GM19240 (cell line): ENCODE data around the gene HOXB8.

Source experiments
- DNase-seq: peaks from one replicate; pipeline ENCODE4 v3.0.0; 2011; ENCODE audit warnings: low spot score; ENCODE audit not compliant: insufficient read length

Gene HOXB8

DNA sequence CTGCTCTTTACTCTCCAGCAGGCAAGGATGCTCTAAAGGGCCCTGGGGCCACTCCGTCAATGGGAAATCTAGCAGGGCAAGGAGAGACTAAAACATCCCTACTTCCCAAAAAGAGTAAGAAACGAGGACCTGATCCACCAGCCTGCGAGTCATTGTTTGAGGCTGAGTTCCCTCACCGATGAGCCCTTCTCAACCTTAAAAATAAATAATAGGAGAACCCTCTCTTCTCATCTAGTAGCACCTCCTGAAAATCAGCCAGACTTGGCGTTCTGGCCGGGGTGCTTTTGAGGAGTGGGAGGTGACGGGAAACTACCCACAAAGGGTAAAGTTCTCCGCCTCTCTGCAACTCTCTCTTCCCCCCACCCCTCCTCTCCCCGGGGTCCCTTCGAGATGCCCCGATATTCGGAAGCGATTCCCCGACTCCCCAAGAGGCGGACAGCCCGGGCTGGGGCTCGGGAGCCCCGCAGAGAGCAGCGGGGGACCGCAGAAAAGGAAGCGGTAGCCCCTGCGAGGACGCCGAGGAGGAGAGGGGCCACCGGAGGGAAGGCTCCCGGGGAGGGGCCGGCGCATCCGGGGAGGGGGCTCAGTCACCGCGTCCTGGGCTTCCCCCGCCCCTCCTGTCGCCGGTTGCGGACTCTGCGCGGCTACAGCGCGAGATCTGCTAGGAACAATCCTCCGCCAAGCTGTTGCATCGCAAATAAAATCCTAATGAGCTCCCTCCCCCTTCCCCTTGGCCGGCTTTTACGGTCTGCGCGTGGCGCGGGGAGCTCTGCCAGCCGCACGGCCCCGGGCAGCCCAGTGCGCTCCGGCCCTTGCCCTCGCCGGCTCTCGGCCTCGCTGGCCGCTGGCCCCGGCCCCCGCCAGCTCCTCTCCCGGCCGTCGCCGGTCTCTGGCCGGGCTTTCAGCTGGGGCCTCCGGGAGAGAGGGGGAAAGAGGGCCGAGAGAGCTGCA, 9.7 kb upstream of the HOXB8 start:
- no peak for DNase-seq

GRCh38 chr17:48624118-48624517, 9.0 kb upstream of the HOXB8 start:
- DNase-seq = no peak

GRCh38 chr17:48623583-48623982, 8.5 kb upstream of the HOXB8 start:
- DNase-seq = no peak

- no peak for DNase-seq
Measured at GRCh38 chr17:48622857-48623256, 7.8 kb upstream of the HOXB8 start.

GRCh38 chr17:48621410-48622392, 6.6 kb upstream of the HOXB8 start:
- DNase-seq = no peak

- DNase-seq = no peak
Measured at GRCh38 chr17:48620461-48621139, 5.5 kb upstream of the HOXB8 start.

- DNase-seq = no peak
Measured at GRCh38 chr17:48619826-48620449, 4.8 kb upstream of the HOXB8 start.

GRCh38 chr17:48618256-48618896, 3.3 kb upstream of the HOXB8 start:
- DNase-seq = peak; percentile 91

DNA sequence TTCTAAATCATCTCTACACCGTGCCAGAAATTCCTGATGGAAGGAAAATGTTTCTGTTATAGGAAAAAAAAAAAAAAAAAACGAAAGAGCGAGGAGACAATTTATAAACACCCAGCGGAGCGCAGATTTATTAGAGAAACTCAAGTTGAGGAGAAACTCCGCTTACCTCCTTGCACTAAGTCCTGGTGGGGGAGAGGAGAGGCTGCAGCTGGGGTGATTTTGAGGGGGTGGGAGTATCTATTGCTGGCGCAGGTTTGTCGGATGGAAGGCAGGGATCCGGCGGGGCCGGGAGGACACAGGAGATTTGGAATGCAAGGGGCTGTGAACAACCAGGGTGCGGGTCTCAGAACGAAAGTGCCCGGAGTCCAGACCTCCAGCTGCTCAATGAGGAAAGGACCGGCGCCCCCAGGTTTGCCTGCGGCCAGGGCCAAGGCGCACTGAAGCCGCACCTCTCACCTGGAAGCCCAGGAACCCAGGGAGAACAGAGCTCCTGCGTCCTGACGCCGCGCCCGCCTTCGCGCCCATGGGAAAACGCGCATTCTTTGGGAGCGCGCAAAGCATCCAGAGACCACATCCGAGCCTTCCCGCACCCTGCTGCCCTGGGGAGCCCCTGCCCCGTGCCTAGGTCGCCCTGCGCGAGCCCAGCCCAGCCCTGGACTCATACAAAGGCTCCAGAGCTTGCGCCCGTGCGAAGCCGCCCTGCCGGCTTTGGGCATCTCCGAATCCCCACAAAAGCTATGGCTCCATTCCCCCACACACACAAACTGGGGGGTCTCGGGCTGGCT, 2.6 kb upstream of the HOXB8 start:
- no peak for DNase-seq

DNA sequence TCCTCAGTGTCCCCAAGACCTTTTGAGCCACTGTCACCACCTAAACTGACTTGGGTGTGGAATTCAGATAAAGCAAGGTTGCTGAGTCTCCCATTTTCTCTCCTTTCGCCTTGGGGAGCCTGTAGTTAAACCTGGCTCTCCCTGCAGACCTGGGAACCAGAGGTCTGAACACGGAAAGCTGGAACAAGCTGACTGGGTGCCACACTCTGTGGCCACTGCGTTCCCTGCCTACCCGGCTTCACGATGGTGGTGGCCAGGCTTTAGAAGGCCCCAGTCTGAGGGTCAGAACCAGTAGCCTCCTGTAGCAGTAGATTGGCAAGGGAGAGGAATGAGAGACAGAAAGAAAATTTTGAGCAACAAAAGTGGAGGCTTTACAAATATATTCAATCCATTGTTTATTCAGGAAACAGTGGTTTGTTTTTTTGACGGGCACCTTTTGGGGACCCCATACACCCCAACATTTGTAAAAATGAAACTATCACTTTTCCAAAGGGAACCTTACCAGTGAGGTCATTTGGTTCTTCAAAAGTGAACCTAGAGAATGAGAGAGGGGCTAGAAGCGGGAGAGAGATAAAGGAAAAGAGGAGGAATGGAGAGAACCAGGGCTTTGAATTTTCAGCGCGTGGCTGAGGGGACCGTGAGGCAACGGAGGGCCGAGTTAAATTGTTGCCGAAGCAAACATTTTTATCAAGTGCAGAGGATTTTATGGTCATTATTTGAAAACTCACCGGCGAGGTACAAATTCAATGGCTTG, 1.8 kb upstream of the HOXB8 start:
- no peak for DNase-seq

GRCh38 chr17:48615963-48616716, 1.0 kb upstream of the HOXB8 start:
- DNase-seq = no peak

DNA sequence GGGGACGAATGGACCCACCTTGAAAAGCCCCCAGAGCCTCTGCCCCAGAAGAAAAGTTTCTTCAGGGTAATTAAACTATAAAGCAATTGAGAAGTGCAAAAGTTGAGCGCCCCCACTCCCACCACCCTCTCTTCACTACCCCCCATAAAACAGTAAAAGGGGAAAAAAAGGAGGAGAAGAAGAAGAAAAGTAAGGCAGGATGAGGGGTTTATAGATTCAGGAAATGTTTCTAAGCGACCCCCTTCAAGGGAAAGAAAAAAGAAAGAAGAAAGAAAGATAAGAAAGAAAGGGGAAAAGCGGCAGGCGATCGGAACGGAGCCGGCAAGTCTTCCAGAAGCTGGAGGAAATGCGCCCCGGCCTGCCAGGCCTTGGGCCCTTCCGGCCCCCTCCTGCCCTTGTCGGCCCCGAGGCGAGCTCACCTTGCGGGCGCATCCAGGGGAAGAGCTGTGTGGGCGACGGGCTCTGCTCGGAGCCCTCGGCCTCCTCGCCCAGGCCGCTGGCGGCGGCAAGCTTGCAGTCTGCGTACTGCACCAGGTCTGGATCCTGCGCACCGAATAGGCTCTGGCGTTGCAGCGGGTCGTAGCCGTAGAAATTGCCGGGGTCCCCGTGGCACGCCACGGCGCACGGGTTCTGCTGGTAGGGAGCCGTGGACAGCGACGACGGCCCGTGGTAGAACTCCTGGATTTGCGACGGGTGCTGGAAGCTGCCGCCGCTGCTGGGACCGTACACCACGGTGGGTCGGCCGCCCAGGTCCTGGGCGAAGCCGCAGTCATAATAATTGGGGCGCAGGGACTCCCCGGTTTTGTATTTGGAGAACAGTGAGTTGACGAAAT, 1.0 kb downstream of the HOXB8 start:
- DNase-seq = no peak

DNA sequence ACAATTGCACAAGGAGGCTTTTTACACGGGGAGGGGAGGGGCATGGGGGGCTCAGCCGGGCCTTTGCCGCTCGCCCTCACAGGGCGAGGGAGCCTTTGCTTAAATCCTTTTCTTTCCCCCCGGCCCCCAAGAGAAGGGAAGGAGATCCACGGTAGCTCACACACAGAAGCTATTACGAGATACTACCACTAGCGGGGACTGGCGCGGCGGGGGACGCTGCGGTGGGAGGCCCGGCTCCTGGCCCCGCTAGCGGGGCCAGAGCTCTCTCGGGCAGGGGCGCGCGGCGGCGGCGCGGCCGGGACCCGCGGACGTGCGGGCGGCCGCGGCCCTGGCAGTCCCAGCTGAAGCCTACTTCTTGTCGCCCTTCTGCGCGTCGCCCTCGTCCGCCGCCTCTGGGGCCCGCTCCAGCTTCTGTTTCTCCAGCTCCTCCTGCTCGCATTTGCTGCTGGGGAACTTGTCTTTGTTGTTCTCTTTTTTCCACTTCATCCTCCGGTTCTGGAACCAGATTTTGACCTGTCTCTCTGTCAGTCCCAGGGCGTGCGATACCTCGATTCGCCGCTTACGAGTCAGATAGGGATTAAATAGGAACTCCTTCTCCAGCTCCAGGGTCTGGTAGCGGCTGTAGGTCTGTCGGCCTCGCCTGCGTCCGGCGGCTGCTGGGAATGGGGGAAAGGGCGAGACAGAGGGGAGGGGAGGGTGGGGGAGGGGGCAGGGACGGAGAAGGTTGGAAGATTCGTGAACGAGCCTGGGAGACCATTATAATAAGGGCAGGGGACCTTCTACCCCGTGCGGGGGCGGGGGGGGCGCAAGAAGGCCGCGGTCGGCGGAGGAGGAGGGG, 2.0 kb downstream of the HOXB8 start:
- DNase-seq = no peak

DNA sequence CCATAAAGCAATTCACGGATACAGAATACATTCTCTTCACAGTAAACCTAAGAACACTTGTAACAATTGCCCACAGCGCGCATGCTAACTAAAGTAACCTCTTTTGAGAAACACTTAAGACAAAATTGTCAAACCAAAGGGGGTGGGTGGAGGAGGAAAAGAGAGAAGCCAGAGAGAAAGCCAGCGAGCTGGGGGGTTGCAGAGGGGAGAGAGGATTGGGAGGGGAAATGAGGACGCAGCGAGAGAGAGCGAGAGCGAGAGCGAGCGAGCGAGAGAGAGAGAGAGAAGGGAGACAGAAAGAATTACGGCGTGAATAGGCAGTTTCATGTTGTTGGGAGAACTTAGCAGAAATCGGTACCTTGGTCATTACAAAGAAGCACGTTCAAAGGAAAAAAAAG, 2.6 kb downstream of the HOXB8 start:
- no peak for DNase-seq

GRCh38 chr17:48611681-48612455, 3.2 kb downstream of the HOXB8 start:
- no peak for DNase-seq

GRCh38 chr17:48611213-48611612, 3.9 kb downstream of the HOXB8 start:
- no peak for DNase-seq
